NCI-H1930 (cell line): ENCODE measurements around the gene CD93.

ENCODE experiments used
- DNase-seq, 2 experiments: peaks; one replicate each; lab custom pipeline; 2025; lab: John Stamatoyannopoulos, UW

The CD93 gene

GRCh38 chr20:23099791-23100719 is 13.9 kb upstream of the CD93 start:
- no peak for DNase-seq

- DNase-seq: no peak
Measured at GRCh38 chr20:23097636-23098580, 11.8 kb upstream of the CD93 start.

GRCh38 chr20:23096986-23097520 is 10.9 kb upstream of the CD93 start:
- DNase-seq: no peak

- no peak for DNase-seq
Measured at GRCh38 chr20:23096097-23096496, 10.0 kb upstream of the CD93 start.

- DNase-seq: no peak
Measured at GRCh38 chr20:23095499-23095898, 9.4 kb upstream of the CD93 start.

- DNase-seq: no peak
Measured at GRCh38 chr20:23094927-23095326, 8.8 kb upstream of the CD93 start.

- no peak for DNase-seq
Measured at GRCh38 chr20:23094213-23094896, 8.2 kb upstream of the CD93 start.

GRCh38 chr20:23093613-23094012 is 7.5 kb upstream of the CD93 start:
- no peak for DNase-seq

- DNase-seq: no peak
Measured at GRCh38 chr20:23092861-23093495, 6.9 kb upstream of the CD93 start.

- no peak for DNase-seq
Measured at GRCh38 chr20:23092384-23092756, 6.2 kb upstream of the CD93 start.

GRCh38 chr20:23091721-23092383 is 5.7 kb upstream of the CD93 start:
- no peak for DNase-seq

- no peak for DNase-seq
Measured at GRCh38 chr20:23090878-23091277, 4.8 kb upstream of the CD93 start.

GRCh38 chr20:23090147-23090546 is 4.0 kb upstream of the CD93 start:
- no peak for DNase-seq

- DNase-seq: no peak
Measured at GRCh38 chr20:23088866-23089265, 2.7 kb upstream of the CD93 start.

GRCh38 chr20:23087587-23088251 is 1.6 kb upstream of the CD93 start:
- DNase-seq: no peak

GRCh38 chr20:23086931-23087411 is 847 bp upstream of the CD93 start:
- DNase-seq: no peak

- no peak for DNase-seq
Measured at GRCh38 chr20:23085436-23086055, 578 bp downstream of the CD93 start.

GRCh38 chr20:23084845-23085365 is 1.2 kb downstream of the CD93 start:
- DNase-seq: no peak

GRCh38 chr20:23084282-23084844 is 1.8 kb downstream of the CD93 start:
- no peak for DNase-seq
